Hematopoietic multipotent progenitor cell treated with erythropoietin and hydrocortisone succinate and interleukin-3 and kit ligand, for 8 days (in vitro differentiated cells): Measurements from ENCODE around the gene NAALADL2.
"Not testable (repeated sequence)": the region's sequence is repeated elsewhere in the genome, so short reads cannot be mapped to it uniquely, and the experiment has no call there.

Source experiments
- DNase-seq: peaks from one replicate; pipeline ENCODE4 v3.0.0-alpha.2; 2015

The NAALADL2 gene

GRCh38 chr3:175392653-175393052, 533.5 kb downstream of the NAALADL2 start:
- no peak for DNase-seq

- DNase-seq = no peak
These were observed 538.2 kb downstream of the NAALADL2 start for GRCh38 chr3:175397372-175397771.

GRCh38 chr3:175398676-175399075, 539.5 kb downstream of the NAALADL2 start:
- DNase-seq = no peak

- DNase-seq = no peak
These were observed 540.2 kb downstream of the NAALADL2 start for GRCh38 chr3:175399156-175399840.

- DNase-seq = no peak
These were observed 544.9 kb downstream of the NAALADL2 start for GRCh38 chr3:175404027-175404426.

- no peak for DNase-seq
These were observed 545.5 kb downstream of the NAALADL2 start for GRCh38 chr3:175404621-175405020.

GRCh38 chr3:175410251-175410650, 551.1 kb downstream of the NAALADL2 start:
- DNase-seq = no peak

- DNase-seq = no peak
These were observed 552.3 kb downstream of the NAALADL2 start for GRCh38 chr3:175411405-175411804.

GRCh38 chr3:175411946-175412345, 552.8 kb downstream of the NAALADL2 start:
- no peak for DNase-seq

GRCh38 chr3:175413926-175414325, 554.8 kb downstream of the NAALADL2 start:
- DNase-seq = no peak

- no peak for DNase-seq
These were observed 557.5 kb downstream of the NAALADL2 start for GRCh38 chr3:175416600-175416999.

- DNase-seq = no peak
These were observed 558.3 kb downstream of the NAALADL2 start for GRCh38 chr3:175417426-175417825.

- DNase-seq = no peak
These were observed 562.8 kb downstream of the NAALADL2 start for GRCh38 chr3:175421902-175422301.

GRCh38 chr3:175422744-175423143, 563.6 kb downstream of the NAALADL2 start:
- DNase-seq = no peak

- not testable (repeated sequence) for DNase-seq
These were observed 564.7 kb downstream of the NAALADL2 start for GRCh38 chr3:175423848-175424247.

GRCh38 chr3:175426805-175427204, 567.7 kb downstream of the NAALADL2 start:
- DNase-seq = no peak

GRCh38 chr3:175428466-175428865, 569.3 kb downstream of the NAALADL2 start:
- no peak for DNase-seq

- no peak for DNase-seq
These were observed 572.0 kb downstream of the NAALADL2 start for GRCh38 chr3:175430983-175431773.

- no peak for DNase-seq
These were observed 573.4 kb downstream of the NAALADL2 start for GRCh38 chr3:175432376-175433025.

GRCh38 chr3:175433026-175433674, 574.0 kb downstream of the NAALADL2 start:
- no peak for DNase-seq

- DNase-seq = no peak
These were observed 575.4 kb downstream of the NAALADL2 start for GRCh38 chr3:175434561-175434960.

- DNase-seq = no peak
These were observed 584.5 kb downstream of the NAALADL2 start for GRCh38 chr3:175443682-175444081.

- no peak for DNase-seq
These were observed 586.6 kb downstream of the NAALADL2 start for GRCh38 chr3:175445741-175446140.
